Measurements from ENCODE around the gene PURB.

DNA sequence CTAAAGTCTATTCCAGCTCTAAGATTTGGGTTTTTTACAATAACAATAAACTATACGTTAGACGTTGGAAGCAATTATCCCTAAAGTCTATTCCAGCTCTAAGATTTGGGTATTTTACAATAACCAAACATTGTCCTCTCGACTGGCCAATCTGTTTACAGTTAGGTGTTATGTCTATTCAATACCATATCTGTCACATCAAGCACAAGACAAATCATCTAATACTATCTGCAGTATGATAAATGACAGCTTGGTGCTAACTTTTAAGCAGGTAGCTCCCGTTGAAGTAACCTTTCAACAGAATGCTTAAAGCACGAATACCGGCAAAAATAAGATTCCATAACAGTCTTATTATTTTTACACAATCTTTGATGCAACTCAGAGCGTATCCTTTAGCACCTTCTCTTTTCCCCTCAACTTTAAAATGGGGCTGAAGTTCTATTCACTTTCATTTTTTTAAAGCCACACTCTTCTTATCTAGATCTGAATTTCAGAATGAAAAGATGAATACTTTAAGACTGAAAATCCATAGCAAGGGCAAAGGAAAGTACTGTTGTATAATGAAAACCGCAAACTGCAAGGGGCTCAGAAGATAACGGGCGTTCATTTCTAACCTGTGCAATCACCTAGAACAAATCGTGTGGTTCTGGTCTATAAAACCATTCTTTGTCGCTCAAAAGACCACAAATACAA is 38.4 kb downstream of the PURB start:
- TF ChIP-seq CTCF (IDR thresholded peaks at IDR 0.05) (no peak), POLR2A (IDR thresholded peaks at IDR 0.05) (no peak)
